HG02623 (cell line): ENCODE results near the gene TNNI3K.

ENCODE experiments used
- ATAC-seq: cut with Tn5 transposase; IDR thresholded peaks from one replicate; pipeline ENCODE4 v1.9.1; 2021; ENCODE audit warnings: moderate library complexity; ENCODE audit not compliant: unreplicated experiment

The TNNI3K gene

GRCh38 chr1:74545821-74546220, 310.6 kb downstream of the TNNI3K start:
- ATAC-seq = no peak

GRCh38 chr1:74548961-74549750, 314.0 kb downstream of the TNNI3K start:
- ATAC-seq = no peak

DNA sequence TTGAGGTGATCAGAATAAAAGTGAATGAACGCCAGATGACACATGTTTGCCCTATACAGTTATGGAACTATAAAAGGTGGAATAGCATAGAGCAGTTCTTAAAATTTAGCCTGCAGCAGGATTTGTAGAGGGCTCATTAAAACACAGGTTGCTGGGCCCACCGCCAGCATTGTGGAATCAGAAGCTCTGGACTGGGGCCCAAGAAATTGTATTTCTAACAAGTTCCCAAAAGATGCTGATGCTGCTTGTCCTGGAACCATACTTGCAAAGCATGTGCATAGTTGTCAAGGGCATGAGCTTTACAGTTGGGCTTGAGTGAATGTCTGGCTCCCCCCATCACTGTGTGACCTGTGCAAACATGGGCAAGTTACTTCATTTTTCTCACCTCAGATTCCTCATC, 314.7 kb downstream of the TNNI3K start:
- no peak for ATAC-seq

- no peak for ATAC-seq
These were observed 335.8 kb downstream of the TNNI3K start for GRCh38 chr1:74570797-74571492.

DNA sequence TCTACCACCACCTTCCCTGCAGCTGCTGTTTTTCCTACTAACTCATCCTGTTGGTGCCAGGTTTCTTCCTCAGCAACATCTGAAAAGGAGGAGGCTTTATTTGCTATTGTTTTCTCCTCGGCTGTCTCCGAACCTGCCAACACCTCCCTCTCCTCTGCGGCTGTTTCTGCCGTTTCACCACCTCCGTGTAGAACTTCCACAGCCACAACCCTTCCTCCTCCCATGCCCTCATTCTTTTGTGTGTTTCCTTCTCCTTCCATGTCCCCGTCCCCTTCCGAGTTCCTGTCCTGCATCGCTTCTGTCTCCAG, 336.3 kb downstream of the TNNI3K start:
- no peak for ATAC-seq

DNA sequence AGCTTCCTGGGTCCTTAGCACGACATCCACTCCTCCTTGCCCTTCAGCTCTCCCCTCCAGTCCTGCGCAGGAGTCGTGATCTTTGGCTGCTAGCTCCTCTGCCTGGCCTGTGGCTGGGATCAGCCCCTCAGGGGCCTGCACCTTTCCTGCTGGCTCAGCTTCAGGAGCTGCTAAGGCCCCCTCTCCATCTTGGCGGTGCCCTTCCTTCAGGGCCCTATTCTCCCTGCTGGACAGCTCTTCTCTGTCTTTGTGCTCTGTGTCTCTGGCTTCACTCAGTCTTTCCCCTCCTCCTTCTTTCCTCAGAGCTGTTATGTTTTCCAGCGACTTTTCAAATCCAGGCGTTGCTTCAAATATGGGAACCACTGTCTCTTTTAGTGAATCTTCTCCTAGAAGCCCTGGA, 336.7 kb downstream of the TNNI3K start:
- no peak for ATAC-seq

DNA sequence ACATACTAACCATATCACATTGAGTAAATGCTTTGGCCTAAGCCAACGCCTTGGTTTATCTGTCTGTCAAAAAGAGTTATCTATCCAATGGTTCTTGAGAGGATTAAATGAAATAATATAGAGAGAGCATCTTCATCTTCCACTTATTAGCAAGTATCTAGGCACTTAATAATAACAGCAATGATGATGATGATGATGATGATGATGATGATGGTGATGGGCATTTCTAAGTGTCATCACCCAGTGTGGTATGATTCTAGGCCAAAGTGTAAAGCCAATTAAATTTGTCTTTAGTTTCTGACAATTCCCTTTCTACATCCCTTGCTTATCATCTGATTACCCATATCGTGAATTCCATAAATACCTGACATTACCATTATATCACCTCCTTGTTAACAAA, 342.9 kb downstream of the TNNI3K start:
- ATAC-seq = no peak

DNA sequence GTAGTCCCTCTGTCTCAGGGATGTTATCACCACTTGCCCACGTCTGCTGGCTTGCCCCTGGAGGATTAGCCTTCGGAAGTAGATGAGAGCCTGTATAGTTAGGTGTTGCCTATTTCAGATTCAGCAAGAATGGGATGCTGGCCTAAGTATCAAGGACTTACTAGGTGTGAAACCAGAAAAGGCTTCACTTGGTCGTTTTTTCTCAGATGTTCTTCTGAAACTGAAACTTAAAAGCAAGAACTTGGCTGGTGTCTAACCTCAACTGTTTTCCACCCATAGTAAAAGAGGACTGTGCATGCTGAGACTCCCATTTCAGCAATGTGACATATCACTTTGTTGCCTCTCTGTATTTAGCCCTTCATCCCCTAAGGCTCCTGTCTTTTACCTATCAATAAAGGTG, 344.2 kb downstream of the TNNI3K start:
- ATAC-seq = peak; percentile 99

DNA sequence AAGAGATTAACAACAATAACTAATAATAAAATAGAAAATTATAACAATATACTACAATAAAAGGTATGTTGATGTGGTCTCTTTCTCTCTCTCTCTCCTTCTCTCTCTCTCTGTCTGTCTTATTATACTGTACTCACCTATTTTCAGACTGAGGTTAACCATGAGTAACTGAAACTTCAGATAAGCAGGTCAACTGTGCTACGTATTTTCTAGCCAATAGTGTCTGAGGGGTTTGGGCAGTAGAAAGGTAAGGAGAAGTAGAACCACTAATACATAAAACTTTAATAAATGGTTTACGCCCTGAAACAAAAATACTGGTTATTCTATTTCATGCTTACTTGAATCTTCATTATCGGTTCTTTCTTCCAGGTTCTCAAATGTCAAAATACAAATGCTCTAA, 348.2 kb downstream of the TNNI3K start:
- ATAC-seq = no peak

DNA sequence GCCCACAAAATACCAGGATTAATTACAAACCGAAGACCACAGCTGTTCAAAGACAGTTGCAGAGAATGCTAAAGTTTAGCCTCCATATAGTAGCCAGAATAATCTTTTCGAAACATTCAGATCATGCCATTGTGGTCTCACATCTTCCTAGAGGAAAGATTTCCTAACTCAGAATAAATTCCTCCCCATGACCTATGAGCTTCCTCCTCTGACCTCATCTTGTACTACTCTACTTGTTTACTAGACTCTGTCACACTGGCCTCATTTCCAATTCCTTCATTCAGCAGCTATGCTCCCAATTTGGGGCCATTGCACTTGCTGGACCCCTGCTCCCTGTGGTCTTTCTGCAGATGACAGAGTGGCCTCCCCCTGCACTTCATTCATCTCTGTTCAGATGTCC, 349.0 kb downstream of the TNNI3K start:
- ATAC-seq = no peak

- ATAC-seq = no peak
These were observed 351.2 kb downstream of the TNNI3K start for GRCh38 chr1:74586253-74586897.

DNA sequence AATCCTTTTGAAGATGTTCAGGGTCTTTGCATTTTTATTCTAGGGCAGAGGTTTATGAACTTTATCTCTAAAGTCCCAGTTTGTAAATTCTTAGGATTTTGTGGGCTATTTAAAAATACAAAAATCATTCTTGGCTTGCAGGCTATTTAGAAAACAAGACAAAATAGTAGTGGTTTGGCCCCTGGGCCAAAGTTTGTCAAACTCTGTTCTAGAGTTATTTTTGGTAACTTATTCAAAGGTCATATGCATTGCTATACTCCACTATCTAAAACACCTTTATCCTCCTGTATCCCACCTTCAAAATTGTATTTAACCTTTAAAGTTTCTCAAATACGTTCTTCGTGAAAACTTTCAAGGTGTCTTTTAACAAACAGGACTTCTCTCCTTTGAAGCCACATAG, 352.7 kb downstream of the TNNI3K start:
- no peak for ATAC-seq

DNA sequence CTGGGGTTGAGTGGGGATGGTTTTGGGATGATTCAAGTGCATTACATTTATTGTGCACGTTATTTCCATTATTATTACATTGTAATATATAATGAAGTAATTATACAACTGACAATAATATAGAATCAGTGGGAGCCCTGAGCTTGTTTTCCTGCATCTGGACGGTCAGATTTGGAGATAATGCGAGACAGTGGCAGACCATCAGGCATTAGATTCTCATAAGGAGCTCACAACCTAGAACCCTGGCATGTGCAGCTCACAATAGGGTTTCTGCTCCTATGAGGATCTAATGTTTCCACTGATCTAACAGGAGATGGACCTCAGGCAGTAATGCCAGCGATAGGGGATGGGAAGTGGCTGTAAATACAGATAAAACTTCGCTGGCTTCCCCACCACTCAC, 355.1 kb downstream of the TNNI3K start:
- no peak for ATAC-seq

DNA sequence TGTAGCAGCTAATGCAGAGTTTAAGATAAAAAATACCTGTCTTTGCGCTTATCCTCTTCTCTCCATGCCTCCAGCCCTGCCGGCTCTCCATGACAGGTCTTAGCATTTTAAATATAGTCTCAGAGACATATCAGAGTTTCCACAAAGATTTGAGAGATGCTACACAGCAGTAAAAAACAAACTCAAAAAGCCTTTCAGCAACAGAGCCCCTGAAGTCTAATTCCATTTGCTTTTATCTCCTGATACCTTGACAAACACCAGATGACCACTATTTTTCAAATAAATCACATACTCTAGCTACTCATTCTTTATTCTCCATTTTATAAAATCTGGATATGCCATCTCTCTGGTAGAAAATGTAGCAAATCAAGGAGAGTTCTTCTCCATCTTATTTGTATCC, 356.8 kb downstream of the TNNI3K start:
- ATAC-seq = no peak

DNA sequence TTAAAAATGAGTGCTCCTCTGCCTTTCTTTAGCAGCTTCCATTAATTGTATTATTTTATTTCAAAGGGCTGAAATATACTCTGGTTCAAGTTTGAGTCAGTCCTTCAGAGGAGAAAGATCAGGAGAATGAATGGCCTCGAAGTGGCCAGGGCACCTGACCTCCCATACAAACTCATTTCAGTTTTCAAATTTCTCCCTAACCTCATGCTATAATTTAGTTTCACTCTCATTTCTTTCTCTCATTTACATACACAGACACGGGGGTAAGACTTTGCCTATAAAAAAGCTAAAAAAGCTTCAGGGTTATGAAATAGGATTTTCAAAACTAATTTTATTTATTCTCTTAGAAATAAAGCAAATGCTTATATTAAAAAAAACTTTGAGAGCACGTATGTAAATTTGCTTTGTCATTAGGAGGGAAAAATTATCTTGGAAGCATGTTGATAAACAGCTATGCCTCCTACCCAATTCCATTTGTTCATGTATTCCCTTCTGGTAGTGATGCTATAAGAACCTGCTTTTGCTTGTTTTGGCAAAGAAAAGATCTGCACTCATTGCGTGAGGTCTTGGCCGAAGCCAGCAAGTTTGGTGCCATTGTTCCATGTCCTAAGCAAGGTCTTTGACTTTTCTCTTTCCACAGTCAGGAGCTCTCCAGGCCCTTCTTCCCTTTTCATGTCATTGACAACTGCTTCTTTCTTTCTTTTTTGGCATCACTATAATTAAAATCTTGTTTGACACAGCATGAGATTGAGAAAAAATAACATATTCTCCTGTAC, 357.6 kb downstream of the TNNI3K start:
- ATAC-seq = no peak
